ENCODE measurements around the gene HES3.

DNA sequence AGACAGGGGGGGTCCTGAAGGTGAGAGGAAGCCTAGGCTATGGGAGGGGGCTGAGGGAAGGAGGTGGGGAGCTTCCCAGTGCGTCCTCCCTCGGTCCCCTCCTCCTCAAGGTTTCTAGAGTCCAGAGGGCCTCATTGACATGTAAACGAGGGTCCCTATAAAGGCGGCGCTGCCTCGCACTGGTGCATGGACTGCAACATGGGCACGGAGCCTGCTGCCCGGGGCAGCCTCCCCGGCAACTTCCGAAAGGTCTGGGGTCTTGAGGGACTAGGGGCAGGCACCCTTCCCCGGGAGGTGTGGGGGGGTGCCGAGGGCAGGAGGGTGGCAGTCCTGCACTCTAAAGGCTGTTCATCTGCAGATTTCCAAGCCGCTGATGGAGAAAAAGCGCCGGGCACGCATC is at the start of gene HES3:
- no peak for TF ChIP-seq CTCF (IDR thresholded peaks at IDR 0.05; ENCODE audit: low read depth, low read length)
- no peak for TF ChIP-seq POLR2A (IDR thresholded peaks at IDR 0.05; ENCODE audit: extremely low read depth, insufficient read length)
- no peak for TF ChIP-seq MYC (IDR thresholded peaks at IDR 0.05; ENCODE audit: low read depth, low read length)
